HG03520 (cell line): ENCODE results near the gene H1-8.

Experiments used
- ATAC-seq: cut with Tn5 transposase; IDR thresholded peaks from one replicate; pipeline ENCODE4 v1.9.1; 2021; ENCODE audit warnings: mild to moderate bottlenecking, moderate library complexity; ENCODE audit not compliant: unreplicated experiment

Gene H1-8

DNA sequence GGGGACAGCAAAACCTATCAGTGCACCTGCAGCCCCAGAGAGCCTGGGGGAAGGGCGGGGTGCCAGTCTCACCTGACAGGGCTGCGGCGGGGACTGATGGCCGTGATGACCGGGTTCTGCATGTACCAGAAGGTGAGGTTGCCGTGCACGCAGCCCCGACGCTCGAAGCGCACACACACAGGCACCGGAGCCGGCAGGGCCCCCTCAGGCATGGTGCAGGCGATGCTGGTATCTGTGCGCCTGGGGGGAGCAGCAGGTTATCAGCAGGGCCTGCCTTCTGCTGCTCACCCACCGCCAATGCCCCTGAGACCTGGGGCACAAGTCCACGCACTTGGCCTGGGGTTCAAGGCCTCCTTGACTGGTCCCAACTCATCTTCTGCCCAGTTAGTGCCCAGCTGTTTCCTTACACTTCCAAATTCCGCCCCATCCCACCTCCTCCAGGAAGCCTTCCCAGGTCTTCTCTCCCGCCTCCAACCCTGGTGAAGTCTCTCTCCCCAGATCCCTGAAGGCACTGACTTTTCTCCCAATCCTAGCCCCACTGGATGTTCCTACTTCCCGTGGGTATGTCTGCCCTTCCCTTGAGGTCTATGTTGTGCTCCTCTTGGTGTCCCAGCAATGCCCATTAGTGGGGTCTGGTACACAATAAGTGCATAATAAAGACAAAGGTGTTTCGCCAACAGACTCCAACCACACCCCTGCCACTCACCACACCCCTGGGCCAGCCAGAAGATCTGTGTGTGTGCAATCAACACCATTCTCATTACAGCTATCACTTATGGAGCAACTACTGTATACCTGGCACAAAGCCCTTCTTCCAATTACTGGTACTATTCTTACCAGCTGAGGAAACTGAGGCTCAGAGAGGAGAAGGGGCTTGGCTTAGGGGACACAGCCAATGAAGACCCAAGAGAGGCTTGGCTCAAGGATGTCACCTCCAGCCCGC, 28.9 kb downstream of the H1-8 start:
- ATAC-seq: no peak

DNA sequence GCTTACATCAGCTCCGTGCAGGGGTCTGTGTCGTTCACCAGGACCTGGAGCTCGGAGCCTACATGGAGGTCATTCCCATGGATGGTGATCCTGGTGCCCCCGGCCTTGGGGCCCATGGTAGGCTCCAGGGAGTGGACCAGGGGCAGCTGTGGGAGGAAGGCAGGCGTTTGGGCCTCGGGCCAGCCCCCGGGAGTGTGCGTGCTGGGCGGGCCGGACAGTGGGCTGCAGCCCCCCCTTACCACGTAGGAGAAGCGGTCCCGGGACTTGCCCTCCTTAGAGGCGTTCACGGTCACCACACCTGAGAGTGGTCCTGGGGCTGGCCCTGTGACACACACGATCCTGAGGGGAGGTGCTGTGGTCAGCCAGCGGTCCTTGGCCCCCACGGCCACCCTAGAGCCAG, 29.6 kb downstream of the H1-8 start:
- ATAC-seq: no peak

DNA sequence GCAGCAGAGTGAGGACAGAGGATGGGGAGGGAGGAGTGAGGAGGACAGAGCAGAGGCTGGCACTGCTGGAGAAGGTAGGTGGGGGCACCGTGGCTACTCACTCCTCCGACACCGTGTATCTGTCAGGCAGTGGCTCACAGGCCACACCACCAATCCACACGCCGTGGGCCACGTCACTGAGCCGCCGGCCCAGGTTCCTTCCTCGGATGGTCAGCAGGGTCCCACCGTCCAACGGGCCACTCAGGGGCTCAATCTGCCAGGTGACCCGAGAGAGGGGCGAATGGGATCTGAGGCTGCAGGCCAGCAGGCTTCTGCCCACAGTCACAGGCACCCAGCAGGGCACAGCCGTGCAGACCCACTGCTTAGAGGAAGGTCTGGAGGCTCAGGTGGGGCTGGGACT, 30.5 kb downstream of the H1-8 start:
- ATAC-seq: no peak

DNA sequence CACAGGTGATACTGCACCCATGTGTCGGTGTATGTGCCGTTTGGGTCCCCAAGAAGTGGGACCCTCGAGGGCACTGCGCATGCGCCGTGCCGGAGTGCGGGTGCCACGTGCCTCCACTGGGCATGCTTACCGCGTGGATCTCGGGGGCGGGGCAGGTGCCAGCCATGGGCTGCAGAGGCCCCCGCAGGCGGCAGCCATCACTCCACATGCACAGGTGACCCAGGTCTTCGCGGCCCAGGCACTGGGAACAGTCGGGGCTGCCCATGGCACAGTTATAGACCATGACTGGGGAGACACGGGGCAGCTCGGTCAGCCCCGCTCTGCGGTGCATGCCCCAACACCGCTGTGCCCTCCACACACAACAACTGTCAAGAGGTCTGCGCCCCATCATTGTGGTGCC, 31.2 kb downstream of the H1-8 start:
- no peak for ATAC-seq

DNA sequence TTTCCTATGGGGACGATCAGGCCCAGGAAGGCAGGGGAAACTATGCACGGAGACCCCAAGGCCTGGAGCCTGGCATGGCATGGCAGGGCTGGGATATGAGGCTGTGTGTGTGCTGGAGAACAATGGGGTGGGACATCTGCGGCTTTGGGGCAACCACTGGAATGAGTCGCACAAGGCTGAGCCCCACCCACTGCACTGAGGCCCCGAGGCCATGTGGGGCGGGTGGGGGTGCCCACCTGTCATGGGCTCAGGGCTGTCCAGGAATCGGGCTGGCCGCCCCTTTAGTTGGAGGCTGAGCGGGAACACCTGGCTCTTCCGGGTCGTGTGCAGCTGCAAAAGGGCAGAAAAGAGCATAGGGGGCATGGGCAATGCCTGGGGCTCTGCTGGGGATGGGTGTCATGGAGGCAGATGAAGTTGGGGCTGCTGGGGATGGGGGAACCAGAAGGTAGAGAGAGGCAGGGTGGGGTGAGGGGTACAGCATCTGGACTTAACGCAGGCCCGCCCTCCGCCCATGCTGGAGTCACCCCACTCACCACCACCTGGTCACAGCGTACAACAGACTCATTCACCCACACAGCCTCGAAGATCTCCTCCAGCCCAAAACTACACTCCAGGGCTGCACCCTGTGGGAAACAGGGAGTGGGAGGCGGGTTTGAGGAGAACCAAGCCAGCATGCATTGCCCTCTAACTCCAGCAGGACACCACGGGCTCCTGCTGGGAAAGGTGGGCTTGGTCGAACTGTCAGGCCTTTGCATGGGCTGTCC, 32.4 kb downstream of the H1-8 start:
- ATAC-seq: no peak

DNA sequence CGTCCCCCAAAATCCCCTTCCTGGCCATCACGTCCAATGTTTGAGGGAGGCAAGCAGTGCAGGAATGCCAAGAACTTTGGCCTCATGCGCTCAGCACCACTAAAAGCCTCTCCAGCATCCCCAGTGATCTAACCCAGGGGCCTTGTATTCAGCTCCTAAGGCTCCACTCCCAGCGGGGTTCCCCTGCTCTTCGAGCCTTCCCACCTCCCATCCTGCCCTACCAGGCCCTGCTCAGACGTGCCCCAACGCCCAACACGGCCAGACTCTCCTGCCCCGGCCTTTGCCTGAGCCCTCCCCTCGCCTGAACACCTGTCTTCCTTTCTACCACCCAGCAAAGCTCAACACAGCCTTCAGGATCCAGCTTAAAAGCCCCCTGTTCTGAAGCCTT, 33.0 kb downstream of the H1-8 start:
- no peak for ATAC-seq

DNA sequence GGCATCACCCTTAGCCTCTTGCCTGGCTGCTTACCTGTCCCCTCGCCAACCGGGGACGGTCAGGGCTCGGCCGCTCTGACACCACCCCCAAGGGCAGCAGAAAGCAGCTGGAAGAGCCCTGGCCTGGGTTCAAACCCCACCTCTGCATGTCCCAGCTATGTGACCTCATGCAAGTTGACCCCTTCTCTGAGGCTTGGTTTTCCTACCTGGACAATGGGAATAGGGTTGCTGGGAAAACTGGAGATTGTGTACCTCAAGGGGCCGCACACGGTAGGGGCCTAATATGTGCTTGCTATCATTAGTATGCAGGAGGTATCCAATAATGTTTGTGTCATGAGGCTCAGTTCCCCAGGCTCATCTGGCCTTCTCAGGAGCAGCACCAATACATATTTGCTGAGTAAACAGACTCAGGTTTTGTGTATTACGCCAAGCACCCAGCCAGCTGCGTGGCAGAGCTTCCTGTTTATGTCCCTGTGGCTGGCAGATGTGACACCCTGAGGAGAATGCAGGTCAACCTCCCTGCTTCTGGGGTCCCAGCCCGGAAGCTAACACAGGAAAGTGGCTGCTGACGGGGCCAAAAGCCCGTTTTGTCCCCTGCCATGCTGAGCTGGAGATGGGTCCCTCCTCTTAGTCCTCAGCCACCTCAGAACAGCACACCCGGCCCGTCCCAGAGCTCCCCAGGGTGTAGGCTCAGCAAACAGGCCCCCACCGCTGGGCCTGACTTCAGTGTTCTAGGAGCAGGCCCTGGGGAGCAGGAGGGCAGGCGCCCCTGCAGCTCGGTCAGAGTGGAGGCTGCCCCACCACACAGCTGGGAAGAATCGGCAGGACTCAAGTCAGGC, 33.8 kb downstream of the H1-8 start:
- peak; percentile 39 for ATAC-seq

DNA sequence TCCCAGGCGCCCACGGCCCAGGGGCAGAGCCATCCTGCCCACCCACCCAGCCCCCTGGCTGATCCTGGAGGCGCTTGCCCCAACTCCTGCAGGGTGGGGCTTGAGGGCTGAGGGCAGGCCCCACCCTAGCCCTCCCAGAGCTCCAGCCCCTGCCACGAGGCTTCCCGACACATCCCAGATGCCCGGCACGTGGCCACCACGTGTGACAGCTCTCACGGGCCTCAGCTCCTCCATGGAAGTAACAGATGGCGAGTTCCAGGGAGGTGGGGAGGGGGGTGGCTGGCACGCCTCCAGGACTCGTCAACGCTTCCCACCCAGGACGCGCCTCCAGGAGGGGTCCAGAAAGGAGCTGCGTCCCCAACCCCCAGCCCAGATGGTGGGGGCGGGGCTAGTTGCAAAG, 34.4 kb downstream of the H1-8 start:
- ATAC-seq: no peak

DNA sequence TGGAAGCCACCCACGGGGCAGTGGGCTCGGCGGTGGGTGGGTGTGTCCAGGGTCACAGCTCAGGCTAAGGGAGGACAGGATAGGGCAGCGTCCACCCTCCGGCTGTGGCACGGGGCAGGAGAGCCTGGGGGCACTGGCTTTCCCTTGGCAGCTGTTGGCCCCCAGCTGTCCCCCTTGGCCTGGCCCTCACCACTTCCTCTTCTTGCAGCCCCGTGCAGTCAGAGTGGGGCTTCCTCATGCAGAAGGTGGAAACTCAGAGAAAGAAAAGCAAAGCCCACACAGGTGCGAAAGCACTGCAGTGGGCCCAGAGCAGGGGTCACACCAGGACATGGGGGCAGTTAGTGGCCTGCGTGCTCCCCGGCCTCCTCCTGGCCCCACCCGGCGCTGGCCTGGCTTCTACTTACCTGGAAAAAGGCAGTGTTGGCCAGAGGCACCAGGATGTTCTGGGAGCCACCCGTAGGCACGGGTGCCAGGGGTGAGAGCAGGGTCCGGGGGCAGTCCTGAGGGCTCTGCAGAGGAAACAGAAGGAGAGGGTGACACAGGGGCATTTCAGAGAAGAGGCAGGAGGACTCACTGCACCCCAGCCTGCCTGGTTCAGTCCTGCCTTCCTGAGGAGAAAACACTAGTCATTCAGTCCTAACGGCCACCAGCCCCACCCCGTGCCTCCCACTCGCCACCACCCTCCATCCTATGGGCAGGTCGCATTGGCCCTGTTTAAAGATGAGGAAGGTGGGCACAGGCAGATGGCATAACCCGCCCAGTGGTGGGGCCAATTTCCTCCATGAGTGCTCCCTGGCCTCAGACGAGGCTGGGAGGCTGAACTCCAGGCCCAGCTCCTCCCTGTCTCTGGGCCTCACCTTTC, 35.2 kb downstream of the H1-8 start:
- peak; percentile 49 for ATAC-seq

DNA sequence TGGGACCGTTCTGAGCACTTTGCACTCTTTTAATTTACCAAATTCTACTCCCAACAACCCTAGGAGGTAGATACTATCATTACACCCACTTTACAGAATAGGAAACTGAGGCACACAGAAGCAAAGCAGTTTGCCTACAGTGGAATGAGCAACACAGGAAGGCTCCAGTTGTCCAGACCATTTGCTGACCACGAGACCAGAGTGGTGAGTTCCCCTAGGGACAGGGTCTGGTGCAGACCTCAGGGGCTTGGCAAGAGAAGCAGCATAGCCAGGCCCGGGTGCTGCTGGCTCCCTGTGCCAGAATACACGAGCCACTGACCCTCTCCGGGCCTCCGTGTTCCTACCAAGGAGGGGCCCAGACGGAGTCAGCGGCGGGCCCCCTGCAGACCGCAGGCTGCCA, 37.0 kb downstream of the H1-8 start:
- ATAC-seq: no peak

DNA sequence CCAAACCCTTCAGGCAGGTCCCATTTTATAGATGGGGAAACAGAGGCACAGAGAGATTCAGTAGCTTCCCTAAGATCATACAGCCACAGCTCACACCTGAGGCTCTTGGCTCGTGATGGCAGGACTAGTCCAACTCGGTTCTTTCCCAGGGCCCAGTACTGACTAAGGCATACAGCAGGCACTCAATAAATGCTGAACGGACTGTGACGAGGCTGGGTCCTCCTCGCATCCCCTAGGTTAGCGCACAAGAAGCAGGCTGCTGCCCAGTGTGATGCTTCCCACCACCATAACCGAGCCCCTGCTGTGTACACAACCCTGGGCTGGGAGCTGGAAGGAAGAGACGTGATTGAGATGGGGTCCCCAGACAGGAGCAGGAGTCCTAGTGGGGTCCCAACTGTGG, 38.6 kb downstream of the H1-8 start:
- no peak for ATAC-seq

DNA sequence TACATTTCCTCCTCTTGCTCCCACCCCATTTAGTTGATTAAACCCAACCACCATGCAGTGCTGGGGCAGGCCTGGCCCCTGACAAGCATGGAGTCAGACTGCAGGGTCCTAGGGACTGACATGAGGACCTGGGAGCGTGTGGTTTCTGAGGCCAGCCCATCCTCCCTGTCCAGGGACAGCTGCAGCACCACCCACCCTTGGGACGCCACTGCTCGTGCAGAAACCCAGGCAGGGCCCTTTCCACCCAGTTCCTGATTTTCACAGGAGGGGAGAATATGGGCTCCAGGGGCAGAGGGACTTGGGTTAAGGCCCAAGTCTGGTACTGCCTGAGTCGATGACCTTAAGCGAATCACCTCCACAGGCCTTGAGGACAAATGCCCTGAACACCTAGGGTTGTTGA, 39.8 kb downstream of the H1-8 start:
- no peak for ATAC-seq

DNA sequence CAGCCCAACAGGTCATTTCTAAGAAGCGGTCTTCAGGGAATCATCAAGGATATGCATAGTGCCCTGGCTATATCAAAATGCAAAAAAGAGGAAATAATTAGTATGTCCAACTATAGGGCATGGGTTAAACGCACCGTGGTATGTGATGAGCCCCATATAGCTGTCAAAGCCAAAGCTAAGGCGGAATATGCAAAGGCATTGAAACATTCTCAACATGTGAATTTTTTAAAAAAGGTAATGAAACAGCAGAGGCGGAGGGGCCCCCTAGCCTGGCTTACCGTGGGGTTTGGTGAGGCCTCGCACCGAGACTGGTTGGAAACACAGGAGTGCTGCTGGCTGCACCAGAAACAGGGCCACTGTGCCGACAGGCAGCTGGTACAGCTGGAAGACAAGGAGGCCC, 40.3 kb downstream of the H1-8 start:
- no peak for ATAC-seq

DNA sequence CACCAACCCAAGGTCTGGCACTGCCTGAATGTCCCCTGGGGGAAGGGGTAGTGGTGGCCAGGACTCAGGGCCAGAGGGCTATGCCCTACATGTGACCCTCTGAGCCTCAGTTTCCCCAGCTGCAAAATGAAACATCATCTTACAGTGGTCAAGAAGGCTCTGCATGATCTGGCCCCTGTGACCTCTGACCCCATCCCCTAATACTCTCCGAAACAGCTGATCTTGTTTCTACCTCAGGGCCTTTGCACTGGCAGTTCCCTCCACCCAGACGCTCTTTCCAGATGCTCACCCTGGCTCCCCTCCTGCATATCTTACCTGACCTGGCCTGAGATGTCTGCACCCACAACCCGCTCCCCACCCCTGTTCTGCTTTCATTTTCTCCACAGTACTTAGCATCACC, 41.7 kb downstream of the H1-8 start:
- ATAC-seq: no peak

DNA sequence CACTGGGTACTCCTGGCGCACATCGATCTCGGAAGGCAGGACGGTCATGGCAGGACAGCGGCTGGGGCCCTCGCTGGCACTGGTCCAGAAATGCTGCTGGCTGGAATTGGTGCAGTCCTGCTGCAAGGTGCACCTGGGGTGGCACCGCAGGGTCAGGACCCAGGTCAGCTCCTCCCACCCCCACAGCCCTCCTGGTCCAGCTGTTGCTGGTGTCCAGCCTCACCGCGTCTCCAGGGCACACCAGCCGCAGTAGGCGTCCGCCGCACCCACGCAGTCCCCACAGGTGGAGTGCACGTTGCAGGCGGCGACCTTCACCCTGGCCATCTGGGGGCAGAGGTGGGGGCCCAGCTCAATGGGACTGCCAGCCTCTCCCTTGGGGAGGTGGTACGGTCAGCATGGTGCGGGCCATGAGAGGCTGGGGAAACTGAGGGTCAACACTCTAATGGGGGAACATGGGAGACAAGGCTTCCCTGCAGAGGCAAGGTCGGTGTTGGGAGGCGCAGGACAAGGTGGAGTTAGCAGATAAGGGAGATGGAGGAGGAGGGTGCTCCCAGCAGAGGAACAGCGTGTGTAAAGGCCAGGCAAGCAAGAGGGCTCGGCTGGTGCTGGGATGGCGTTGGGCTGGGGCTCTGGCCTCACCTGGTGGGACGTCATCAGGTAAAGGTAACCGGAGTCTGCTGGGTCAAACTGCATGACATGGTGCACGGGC, 43.1 kb downstream of the H1-8 start:
- ATAC-seq: no peak

DNA sequence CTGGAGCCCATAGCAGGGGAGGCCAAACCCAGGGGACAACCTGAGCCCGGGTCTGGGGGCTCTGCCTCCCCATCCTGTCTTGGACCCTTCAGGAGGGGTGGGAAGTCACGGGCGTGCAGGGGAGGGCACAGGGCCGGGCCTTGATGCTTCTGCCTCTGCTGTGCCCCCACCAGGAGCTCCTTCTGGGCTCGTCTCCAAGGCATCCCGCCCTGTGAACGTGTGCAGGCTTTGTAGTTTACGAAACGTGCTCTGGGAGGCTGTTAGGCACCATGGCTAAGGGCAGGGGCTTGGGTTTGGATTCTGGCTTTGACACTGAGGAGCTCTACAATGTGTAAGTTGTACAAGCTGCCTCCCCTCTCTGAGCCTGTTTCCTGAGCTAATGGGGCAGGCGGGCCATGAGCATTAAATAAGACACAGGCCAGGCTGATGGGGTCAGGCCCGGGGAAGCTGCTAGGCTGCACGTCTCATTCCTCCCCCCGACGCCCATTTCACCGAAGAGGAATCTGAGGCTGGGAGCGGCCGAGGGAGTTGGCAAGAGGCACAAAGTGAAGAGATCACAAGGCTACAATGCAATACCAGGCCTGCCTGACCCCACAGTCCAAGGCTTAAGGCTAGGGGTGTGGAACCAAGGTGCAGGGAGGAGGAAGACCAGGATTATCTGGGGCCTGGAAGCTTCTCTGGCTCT, 43.9 kb downstream of the H1-8 start:
- no peak for ATAC-seq

DNA sequence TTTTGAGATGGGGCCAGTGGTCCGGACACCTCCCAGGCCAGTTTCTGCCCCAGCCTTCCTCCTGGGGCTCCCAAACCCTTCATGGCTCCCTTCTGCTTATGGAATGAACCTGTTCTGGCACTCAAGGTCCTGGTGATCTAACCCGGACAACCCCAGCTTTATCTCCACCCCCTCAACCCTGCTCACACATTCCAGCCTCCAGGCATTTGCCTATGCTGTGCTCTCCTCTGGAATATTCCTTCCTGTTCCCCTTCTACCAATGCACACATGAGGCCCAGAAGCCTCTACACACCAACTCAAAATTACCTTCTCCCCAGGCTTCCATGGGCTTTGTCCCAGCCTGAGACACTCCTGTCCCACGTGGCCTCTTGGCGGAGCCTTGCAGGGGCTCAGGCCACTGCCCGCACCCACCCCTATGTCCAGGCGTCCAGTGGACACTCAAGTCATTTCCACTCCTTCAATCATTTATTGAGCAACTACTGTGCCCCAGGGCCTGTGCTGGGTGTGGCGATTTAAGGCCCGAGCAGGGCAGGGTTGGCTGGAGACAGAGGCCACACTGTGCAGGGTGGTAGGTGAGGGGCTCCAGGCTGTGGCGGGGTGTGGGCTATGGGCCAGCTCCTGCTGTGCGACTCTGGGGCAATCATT, 44.7 kb downstream of the H1-8 start:
- ATAC-seq: no peak

DNA sequence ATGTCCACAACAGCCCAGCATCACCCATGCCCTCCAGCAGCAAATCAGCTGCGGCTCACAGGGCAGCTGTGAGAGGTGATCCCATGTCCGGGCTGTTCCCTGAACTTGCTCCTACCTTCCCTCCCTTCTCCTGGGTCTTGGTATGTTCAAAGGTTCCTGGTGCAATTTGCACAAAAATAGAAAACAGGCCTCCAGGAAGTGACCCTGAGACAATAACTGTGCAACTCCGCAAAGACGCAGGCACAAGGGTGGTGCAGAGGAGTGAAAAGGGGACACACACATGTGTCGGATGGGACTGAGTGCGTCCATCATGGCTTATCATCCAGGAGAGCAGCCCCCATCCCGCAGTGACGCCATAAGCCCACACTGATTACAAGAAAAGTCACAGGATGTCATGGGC, 47.2 kb downstream of the H1-8 start:
- no peak for ATAC-seq

DNA sequence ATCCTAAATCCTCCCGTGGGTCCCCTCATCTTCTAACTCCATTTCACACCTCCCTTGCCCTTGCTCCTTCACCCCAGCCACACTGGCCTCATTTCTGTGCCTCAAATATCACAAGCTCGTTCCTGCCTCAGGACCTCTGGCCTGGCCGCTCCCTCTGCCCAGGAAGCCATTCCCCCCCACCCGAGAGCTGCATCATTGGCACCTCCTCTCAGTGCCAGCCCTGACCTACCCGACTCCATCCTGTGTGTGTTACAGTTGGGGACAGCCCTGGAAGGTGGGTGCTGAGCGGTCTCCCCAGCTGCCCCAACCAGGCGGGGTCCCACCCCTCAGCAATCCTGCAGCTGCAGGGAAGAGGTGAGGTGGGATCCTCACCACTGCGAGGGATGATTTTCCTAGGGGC, 49.0 kb downstream of the H1-8 start:
- ATAC-seq: no peak
